Adrenal gland (tissue), 12 donors: Measurements from ENCODE around the gene DUSP18. TPM values are rescaled to one million over a fixed set of nuclear protein-coding genes. Genes with fewer than 3 reads are reported as not detected.
"Not testable (repeated sequence)": the region's sequence is repeated elsewhere in the genome, so short reads cannot be mapped to it uniquely, and the experiment has no call there.

ENCODE experiments used
- DNase-seq, 7 donors: peaks; one replicate each; pipeline ENCODE4 v3.0.0-alpha.2; 2019 to 2020
- H3K27ac ChIP-seq, 5 donors: fragments of 200-600 bp; sonication (generic) in 4 of 5; 1 replicate in 3 of 5; 2 replicates in 2 of 5; pipeline versions ENCODE4 v1.5.1 to v1.8.0; 2016 to 2020; ENCODE audit warnings: mild to moderate bottlenecking in 1 of 5
- H3K27me3 ChIP-seq: fragments of 200-600 bp; 2 replicates; pipeline ENCODE4 v1.8.0; 2021
- H3K36me3 ChIP-seq, 2 donors: fragments of 200-600 bp; replicated peaks in 1 of 2; 1 replicate in 1 of 2; 2 replicates in 1 of 2; pipeline versions ENCODE4 v1.5.1 to v1.8.0; 2018 to 2022
- H3K4me1 ChIP-seq, 2 donors: fragments of 200-600 bp; replicated peaks in 1 of 2; 1 replicate in 1 of 2; 2 replicates in 1 of 2; pipeline versions ENCODE4 v1.5.1 to v1.8.0; 2018 to 2021
- H3K4me3 ChIP-seq, 4 donors: fragments of 200-600 bp; sonication (generic) in 3 of 4; one replicate each; pipeline ENCODE4 v1.5.1; 2016 to 2018
- H3K9me3 ChIP-seq, 3 donors: fragments of 200-600 bp; sonication (generic) in 1 of 3; replicated peaks in 1 of 3; 1 replicate in 2 of 3; 2 replicates in 1 of 3; pipeline versions ENCODE4 v1.5.1 to v1.8.0; 2016 to 2021
- CTCF ChIP-seq, 6 experiments: fragments of 450-650 bp in 4 of 6; fragments of 200-600 bp in 2 of 6; sonication (generic) in 1 of 6; IDR thresholded peaks; 1 replicate in 5 of 6; 2 replicates in 1 of 6; pipeline versions ENCODE4 v1.5.1 to v1.8.0; 2016 to 2021; ENCODE audit warnings: antibody characterized with exemption in 6 of 6, mild to moderate bottlenecking in 2 of 6, moderate library complexity in 1 of 6
- POLR2A ChIP-seq, 2 donors: fragments of 450-650 bp; IDR thresholded peaks; one replicate each; pipeline ENCODE4 v1.6.1; 2017; ENCODE audit warnings: antibody characterized with exemption in 2 of 2, mild to moderate bottlenecking in 2 of 2, moderate library complexity in 1 of 2
- WGBS, 4 donors: extraction: QIAGEN DNeasy Blood & Tissue Kit in 2 of 4; methylation state at CpG; one replicate each; pipeline versions ENCODE4 v1.1.5 to v1.1.7; 2013 to 2017; 5-methylcytosine and 5-hydroxymethylcytosine counted together
- intact Hi-C, 2 donors: fragments of 100-400 bp; cut with DNase I; formaldehyde crosslinking; loops; one replicate each; pipeline versions ENCODE4 v1.14.1 to v1.15.0; 2022 to 2023
- polyA plus RNA-seq, 3 donors: library from polyadenylated mRNA; stranded (reverse); fragments of 200-250 nt in 2 of 3; fragments of 350-450 nt in 1 of 3; fragmentation: Illumina TruSeq in 1 of 3; extraction: RNeasy Lipid Tissue Mini Kit (QIAGEN cat#74804) in 1 of 3; gene quantifications; one replicate each; pipeline ENCODE4 v1.2.3, GENCODE V29; 2013 to 2014
- total RNA-seq, 9 donors: library from RNA; depleted of rRNA in 4 of 9; stranded (reverse); fragments of >200 nt in 4 of 9; fragments of 120-200 nt in 1 of 9; fragmentation: NEBNext Ultra II Directional in 1 of 9; extraction: Animal tissue kit (Norgen Biotek cat#: 25700) in 1 of 9; gene quantifications; one replicate each; pipeline versions ENCODE4 v1.1.0 to v1.2.4, GENCODE V29; 2013 to 2023
- donor health status: healthy with polysubstance abuse.
- donor health status: Bipolar disorder and iron deficiency.
- donor health status: DM: yes; HTN: yes; CAD: no.
- donor health status: DM: no; HTN: no; CAD: no.
- donor health status: DM: no; HTN: no; CAD: no.
- donor health status: DM: yes; HTN: yes; CAD: no.

The DUSP18 gene
- total and polyA plus RNA-seq, 12 donors: 1.4 to 8.9 (median 5.4) TPM

GRCh38 chr22:30627471-30627870 is 40.2 kb downstream of the DUSP18 start:
- H3K36me3 ChIP-seq: peaks cover 0 to 6% of the 10 kb centered on the region in 2 donors
- no peak overlapping the region for H3K4me3 ChIP-seq
- no peaks in the 10 kb centered on the region for H3K4me1 ChIP-seq
- intact Hi-C loops: loop anchor here in 1 of 2 donors (10.0 kb wide), 1 partner anchor 277 kb away; no protein-coding TSS in a partner anchor
- 50 to 56% (median 54%) methylated on average over 4 to 5 of the region's 5 CpGs for WGBS, 4 donors
- H3K9me3 ChIP-seq: no peaks in the 10 kb centered on the region
- H3K27ac ChIP-seq: no peak overlapping the region
- H3K27me3 ChIP-seq: no peaks in the 10 kb centered on the region
- TF ChIP-seq POLR2A (IDR thresholded peaks at IDR 0.05): no peak
- no peak for TF ChIP-seq CTCF (IDR thresholded peaks at IDR 0.05)
- DNase-seq: peak in 5 of 7 donors; percentile 35 to 65 (median 48)

GRCh38 chr22:30626413-30626812 is 41.3 kb downstream of the DUSP18 start:
- intact Hi-C loops: loop anchor here in 1 of 2 donors (10.0 kb wide), 1 partner anchor 278 kb away; no protein-coding TSS in a partner anchor
- no peak overlapping the region for H3K27ac ChIP-seq
- H3K4me3 ChIP-seq: no peak overlapping the region
- 91 to 95% (median 94%) methylated on average over 4 to 5 of the region's 5 CpGs for WGBS, 4 donors
- H3K27me3 ChIP-seq: no peaks in the 10 kb centered on the region
- H3K36me3 ChIP-seq: peaks cover 0 to 6% of the 10 kb centered on the region in 2 donors
- H3K4me1 ChIP-seq: no peaks in the 10 kb centered on the region
- TF ChIP-seq POLR2A (IDR thresholded peaks at IDR 0.05): no peak
- no peak for TF ChIP-seq CTCF (IDR thresholded peaks at IDR 0.05)
- H3K9me3 ChIP-seq: no peaks in the 10 kb centered on the region
- DNase-seq: no peak

DNA sequence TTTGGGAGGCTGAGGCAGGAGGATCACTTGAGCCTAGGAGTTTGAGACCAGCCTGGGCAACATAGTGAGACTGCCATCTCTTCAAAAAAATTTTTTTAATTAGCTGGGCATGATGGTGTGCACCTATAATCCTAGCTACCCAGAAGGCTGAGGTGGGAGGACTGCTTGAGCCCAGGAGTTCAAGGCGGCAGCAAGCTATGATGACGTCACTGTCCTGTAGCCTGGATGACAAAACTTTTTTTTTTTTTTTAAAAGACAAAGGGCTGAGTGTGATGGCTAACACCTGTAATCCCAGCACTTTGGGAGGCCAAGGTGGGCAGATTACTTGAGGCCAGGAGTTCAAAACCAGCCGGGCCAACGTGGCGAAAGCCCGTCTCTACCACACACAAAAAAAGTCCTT is 47.8 kb downstream of the DUSP18 start:
- intact Hi-C loops: loop anchor here in 1 of 2 donors (10.0 kb wide), 1 partner anchor 285 kb away; no protein-coding TSS in a partner anchor
- not testable (repeated sequence) for H3K27ac ChIP-seq, H3K4me1 ChIP-seq, H3K27me3 ChIP-seq, H3K4me3 ChIP-seq, H3K9me3 ChIP-seq, DNase-seq
- H3K36me3 ChIP-seq: peaks cover 0 to 40% of the 10 kb centered on the region in 2 donors
- 93 to 95% (median 94%) methylated on average over 6 of the region's 6 CpGs for WGBS, 4 donors

DNA sequence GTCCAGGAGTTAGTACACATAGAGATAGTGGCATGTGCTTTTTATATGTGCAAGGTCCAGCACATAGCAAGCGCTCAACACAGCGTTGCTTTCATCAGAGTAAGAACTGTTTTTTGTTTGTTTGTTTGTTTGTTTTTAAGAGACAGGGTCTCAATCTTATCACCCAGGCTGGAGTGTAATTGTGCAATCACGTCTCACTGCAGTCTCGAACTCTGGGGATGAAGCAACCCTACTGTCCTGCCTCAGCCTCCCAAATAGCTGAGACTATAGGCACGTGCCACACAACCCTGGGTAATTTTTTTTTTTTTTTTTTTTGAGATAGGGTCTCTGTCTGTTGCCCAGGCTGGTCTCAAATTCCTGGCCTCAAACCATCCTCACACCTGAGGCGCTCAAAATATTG is 49.9 kb downstream of the DUSP18 start:
- H3K9me3 ChIP-seq: no peaks in the 10 kb centered on the region
- intact Hi-C loops: no loop called here
- WGBS, 4 donors: 84 to 91% (median 89%) methylated on average over 6 of the region's 6 CpGs
- TF ChIP-seq CTCF (IDR thresholded peaks at IDR 0.05) (no peak), POLR2A (IDR thresholded peaks at IDR 0.05) (no peak)
- H3K4me1 ChIP-seq: no peaks in the 10 kb centered on the region
- no peaks in the 10 kb centered on the region for H3K27me3 ChIP-seq
- no peak overlapping the region for H3K27ac ChIP-seq
- no peak overlapping the region for H3K4me3 ChIP-seq
- peaks cover 0 to 52% of the 10 kb centered on the region in 2 donors for H3K36me3 ChIP-seq
- no peak for DNase-seq

DNA sequence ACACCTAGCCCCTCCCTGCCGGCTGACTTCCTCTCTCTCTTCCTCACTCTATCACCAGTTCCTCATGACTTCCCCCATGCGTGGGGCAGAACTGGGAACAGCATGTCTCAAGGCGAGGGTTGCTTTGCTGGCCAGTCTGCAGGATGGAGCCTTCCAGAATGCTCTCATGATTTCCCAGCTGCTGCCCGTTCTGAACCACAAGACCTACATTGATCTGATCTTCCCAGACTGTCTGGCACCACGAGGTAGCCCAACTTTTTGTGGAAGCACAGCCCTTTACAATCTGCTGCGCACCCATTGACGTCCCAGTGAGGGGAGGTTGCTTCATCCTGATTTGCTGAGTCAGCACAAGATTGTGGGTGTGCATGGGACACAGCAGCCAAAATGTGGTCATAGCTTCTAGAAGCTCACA is 52.1 kb downstream of the DUSP18 start:
- 72 to 83% (median 75%) methylated on average over 7 of the region's 7 CpGs for WGBS, 4 donors
- Histone ChIP-seq H3K4me3 (no peak overlapping the region), H3K36me3 (peaks cover 0 to 55% of the 10 kb centered on the region in 2 donors)

More for the DNA sequence above, 52.1 kb downstream of the DUSP18 start:
- TF ChIP-seq CTCF (IDR thresholded peaks at IDR 0.05) (no peak), POLR2A (IDR thresholded peaks at IDR 0.05) (no peak)
- H3K4me1 ChIP-seq: no peaks in the 10 kb centered on the region
- H3K9me3 ChIP-seq: no peaks in the 10 kb centered on the region
- no peaks in the 10 kb centered on the region for H3K27me3 ChIP-seq
- DNase-seq: peak in 2 of 7 donors; percentile 38 to 48
- H3K27ac ChIP-seq: peak overlapping the region in 1 of 5 donors; percentile 47
- intact Hi-C loops: no loop called here
